WTC11 (cell line): ENCODE results near the gene GRXCR2. TPM values are rescaled to one million over a fixed set of nuclear protein-coding genes. Genes with fewer than 3 reads are reported as not detected.

Experiments
- ATAC-seq: fragments of 200-7000 bp; cut with Tn5 transposase; 2 replicates; pipeline ENCODE4 v1.10.0; 2021; ENCODE audit warnings: mild to moderate bottlenecking, moderate library complexity
- CTCF ChIA-PET: fragments of 300-600 bp; sonication (Branson Sonifier 250); formaldehyde crosslinking; loops from one replicate; lab custom pipeline; 2021; ENCODE audit warnings: antibody characterized with exemption; lab: Charles Lee
- POLR2A ChIA-PET: fragments of 350-600 bp; sonication (Branson Sonifier 250); formaldehyde crosslinking; loops from one replicate; lab custom pipeline; 2021; ENCODE audit warnings: antibody characterized with exemption; lab: Charles Lee
- DNase-seq: peaks from one replicate; pipeline ENCODE4 v3.0.0; 2021; ENCODE audit warnings: low spot score
- H3K27ac Mint-ChIP-seq: 2 replicates; pipeline ENCODE4 v1.8.0; 2021; ENCODE audit warnings: mixed read lengths
- H3K27me3 Mint-ChIP-seq: 2 replicates; pipeline ENCODE4 v1.8.0; 2021; ENCODE audit warnings: low read depth, mild to moderate bottlenecking, moderate library complexity, mixed read lengths
- H3K36me3 Mint-ChIP-seq: 2 replicates; pipeline ENCODE4 v1.8.0; 2021; ENCODE audit warnings: mixed read lengths
- H3K4me1 Mint-ChIP-seq: 2 replicates; pipeline ENCODE4 v1.8.0; 2022; ENCODE audit warnings: mixed read lengths
- H3K4me3 Mint-ChIP-seq: 2 replicates; pipeline ENCODE4 v1.8.0; 2021; ENCODE audit warnings: mild to moderate bottlenecking, moderate library complexity, mixed read lengths
- H3K9me3 Mint-ChIP-seq: 2 replicates; pipeline ENCODE4 v1.8.0; 2021; ENCODE audit warnings: mixed read lengths
- CTCF ChIP-seq: fragments of 200-600 bp; IDR thresholded peaks from 2 replicates; pipeline ENCODE4 v1.8.0; 2022; ENCODE audit warnings: antibody characterized with exemption
- ELF4 ChIP-seq: sonication (generic); formaldehyde crosslinking; IDR thresholded peaks from 2 replicates; pipeline ENCODE4 v1.8.1; 2022; ENCODE audit warnings: low read depth, mild to moderate bottlenecking, moderate library complexity, missing genetic modification reagents
- EMX1 ChIP-seq: fragments of 250-450 bp; sonication (Bioruptor Pico); IDR thresholded peaks from 2 replicates; pipeline ENCODE4 v1.8.0; 2021; ENCODE audit warnings: mild to moderate bottlenecking
- HMGA2 ChIP-seq: fragments of 250-450 bp; sonication (Bioruptor Pico); IDR thresholded peaks from 2 replicates; pipeline ENCODE4 v1.4.0; 2021; ENCODE audit warnings: mild to moderate bottlenecking, moderate library complexity
- HMGXB4 ChIP-seq: sonication (generic); formaldehyde crosslinking; IDR thresholded peaks from 2 replicates; pipeline ENCODE4 v1.8.1; 2023; ENCODE audit warnings: mild to moderate bottlenecking, moderate library complexity, missing genetic modification reagents
- JAZF1 ChIP-seq: fragments of 250-450 bp; sonication (Bioruptor Pico); IDR thresholded peaks from 2 replicates; pipeline ENCODE4 v1.9.0; 2021; ENCODE audit warnings: moderate library complexity, mild to moderate bottlenecking, inconsistent platforms
- MAX ChIP-seq: sonication (generic); formaldehyde crosslinking; IDR thresholded peaks from 2 replicates; pipeline ENCODE4 v1.8.0; 2022; ENCODE audit warnings: mild to moderate bottlenecking, missing genetic modification reagents
- NFYB ChIP-seq: sonication (generic); formaldehyde crosslinking; conservative IDR thresholded peaks from 2 replicates; pipeline ENCODE4 v1.8.0; 2022; ENCODE audit warnings: low read depth, missing genetic modification reagents
- OVOL2 ChIP-seq: fragments of 250-450 bp; sonication (Bioruptor Pico); IDR thresholded peaks from 2 replicates; pipeline ENCODE4 v1.9.0; 2021; ENCODE audit warnings: mild to moderate bottlenecking, borderline replicate concordance
- ZBTB21 ChIP-seq: sonication (generic); formaldehyde crosslinking; IDR thresholded peaks from 2 replicates; pipeline ENCODE4 v1.8.1; 2023; ENCODE audit warnings: mild to moderate bottlenecking, missing genetic modification reagents, borderline replicate concordance
- ZNF138 ChIP-seq: sonication (generic); formaldehyde crosslinking; conservative IDR thresholded peaks from 2 replicates; pipeline ENCODE4 v1.8.1; 2022; ENCODE audit warnings: mild to moderate bottlenecking, moderate library complexity, missing genetic modification reagents
- ZNF396 ChIP-seq: fragments of 250-450 bp; sonication (Bioruptor Pico); IDR thresholded peaks from 2 replicates; pipeline ENCODE4 v1.8.0; 2021; ENCODE audit warnings: mild to moderate bottlenecking, moderate library complexity, borderline replicate concordance
- ZNF416 ChIP-seq: fragments of 250-450 bp; sonication (Bioruptor Pico); IDR thresholded peaks from 2 replicates; pipeline ENCODE4 v1.9.0; 2021; ENCODE audit warnings: mild to moderate bottlenecking, inconsistent platforms
- ZNF671 ChIP-seq: fragments of 250-450 bp; sonication (Bioruptor Pico); IDR thresholded peaks from 2 replicates; pipeline ENCODE4 v1.8.0; 2021; ENCODE audit warnings: mild to moderate bottlenecking
- total RNA-seq: library from RNA; stranded (reverse); gene quantifications from 3 replicates; pipeline ENCODE4 v1.2.3, GENCODE V29; 2021
- TF ChIP-seq, protein P1 (sequence below): sonication (generic); formaldehyde crosslinking; IDR thresholded peaks from 2 replicates; pipeline ENCODE4 v1.8.0; 2022; ENCODE audit warnings: missing genetic modification reagents
- TF ChIP-seq, protein P2 (sequence below): sonication (generic); formaldehyde crosslinking; IDR thresholded peaks from 2 replicates; pipeline ENCODE4 v1.8.1; 2022; ENCODE audit warnings: mild to moderate bottlenecking, moderate library complexity, missing genetic modification reagents
- TF ChIP-seq, protein P3 (sequence below): sonication (generic); formaldehyde crosslinking; IDR thresholded peaks from 2 replicates; pipeline ENCODE4 v1.8.0; 2023; ENCODE audit warnings: mild to moderate bottlenecking, missing genetic modification reagents
- TF ChIP-seq, protein P4 (sequence below): fragments of 250-450 bp; sonication (Bioruptor Pico); IDR thresholded peaks from 2 replicates; pipeline ENCODE4 v1.9.0; 2021; ENCODE audit warnings: mild to moderate bottlenecking

Gene GRXCR2
- total RNA-seq, 1 experiment from 2014 or later: not detected

GRCh38 chr5:145889611-145890010 lies 16.8 kb upstream of the GRXCR2 start (continued):
- TF ChIP-seq ZNF416 (CRISPR knock-in tag): no peak
- TF ChIP-seq, protein P1, sequence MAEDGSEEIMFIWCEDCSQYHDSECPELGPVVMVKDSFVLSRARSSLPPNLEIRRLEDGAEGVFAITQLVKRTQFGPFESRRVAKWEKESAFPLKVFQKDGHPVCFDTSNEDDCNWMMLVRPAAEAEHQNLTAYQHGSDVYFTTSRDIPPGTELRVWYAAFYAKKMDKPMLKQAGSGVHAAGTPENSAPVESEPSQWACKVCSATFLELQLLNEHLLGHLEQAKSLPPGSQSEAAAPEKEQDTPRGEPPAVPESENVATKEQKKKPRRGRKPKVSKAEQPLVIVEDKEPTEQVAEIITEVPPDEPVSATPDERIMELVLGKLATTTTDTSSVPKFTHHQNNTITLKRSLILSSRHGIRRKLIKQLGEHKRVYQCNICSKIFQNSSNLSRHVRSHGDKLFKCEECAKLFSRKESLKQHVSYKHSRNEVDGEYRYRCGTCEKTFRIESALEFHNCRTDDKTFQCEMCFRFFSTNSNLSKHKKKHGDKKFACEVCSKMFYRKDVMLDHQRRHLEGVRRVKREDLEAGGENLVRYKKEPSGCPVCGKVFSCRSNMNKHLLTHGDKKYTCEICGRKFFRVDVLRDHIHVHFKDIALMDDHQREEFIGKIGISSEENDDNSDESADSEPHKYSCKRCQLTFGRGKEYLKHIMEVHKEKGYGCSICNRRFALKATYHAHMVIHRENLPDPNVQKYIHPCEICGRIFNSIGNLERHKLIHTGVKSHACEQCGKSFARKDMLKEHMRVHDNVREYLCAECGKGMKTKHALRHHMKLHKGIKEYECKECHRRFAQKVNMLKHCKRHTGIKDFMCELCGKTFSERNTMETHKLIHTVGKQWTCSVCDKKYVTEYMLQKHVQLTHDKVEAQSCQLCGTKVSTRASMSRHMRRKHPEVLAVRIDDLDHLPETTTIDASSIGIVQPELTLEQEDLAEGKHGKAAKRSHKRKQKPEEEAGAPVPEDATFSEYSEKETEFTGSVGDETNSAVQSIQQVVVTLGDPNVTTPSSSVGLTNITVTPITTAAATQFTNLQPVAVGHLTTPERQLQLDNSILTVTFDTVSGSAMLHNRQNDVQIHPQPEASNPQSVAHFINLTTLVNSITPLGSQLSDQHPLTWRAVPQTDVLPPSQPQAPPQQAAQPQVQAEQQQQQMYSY (CRISPR knock-in tag): no peak
- no peak for TF ChIP-seq OVOL2 (CRISPR knock-in tag)
- TF ChIP-seq ZBTB21 (CRISPR knock-in tag): no peak
- no peak for TF ChIP-seq HMGXB4 (CRISPR knock-in tag)
- no peak for TF ChIP-seq ELF4 (CRISPR knock-in tag)
- TF ChIP-seq ZNF396: no peak
- TF ChIP-seq EMX1: no peak
- TF ChIP-seq JAZF1 (CRISPR knock-in tag): no peak
- no peak for TF ChIP-seq ZNF671

- Mint-ChIP-seq H3K27ac (no peak overlapping the region), H3K36me3 (peaks cover 22% of the 10 kb centered on the region), H3K27me3 (0 out of 2 replicates have a peak, but pooled peaks cover 3% of the 10 kb centered on the region), H3K9me3 (peaks cover 24% of the 10 kb centered on the region), H3K4me3 (no peak overlapping the region), H3K4me1 (no peaks in the 10 kb centered on the region)
- TF ChIP-seq ZNF416 (CRISPR knock-in tag): no peak
- TF ChIP-seq HMGA2: peak; percentile 44; the same call in 1 of the 2 replicates
- no peak for TF ChIP-seq NFYB
- ATAC-seq: peak; percentile 100
- ChIA-PET POLR2A (interaction anchor here (0.6 to 0.7 kb wide), 2 partner anchors 49 to 52 kb away, joined by 4 read pairs; no protein-coding TSS in a partner anchor), CTCF (interaction anchor here (0.5 to 3.9 kb wide), 36 partner anchors 12 to 1145 kb away, joined by 3 to 18 read pairs (median 4); partner anchors contain the start of gene GRXCR2)
- peak; percentile 63 for DNase-seq
Measured at GRCh38 chr5:145887976-145888574, 15.3 kb upstream of the GRXCR2 start.

GRCh38 chr5:145887217-145887616 lies 14.4 kb upstream of the GRXCR2 start:
- DNase-seq (no peak), ATAC-seq (no peak)
- peaks cover 18% of the 10 kb centered on the region for H3K36me3 Mint-ChIP-seq
- no peaks in the 10 kb centered on the region for H3K4me1 Mint-ChIP-seq
- H3K27me3 Mint-ChIP-seq: 0 out of 2 replicates have a peak, but pooled peaks cover 3% of the 10 kb centered on the region
- no peak overlapping the region for H3K4me3 Mint-ChIP-seq
- POLR2A ChIA-PET: no interaction called here
- CTCF ChIA-PET: interaction anchor here (0.6 to 3.9 kb wide), 16 partner anchors 9 to 207 kb away, joined by 3 to 18 read pairs (median 6); partner anchors contain the start of gene GRXCR2
- H3K9me3 Mint-ChIP-seq: peaks cover 19% of the 10 kb centered on the region
- no peak overlapping the region for H3K27ac Mint-ChIP-seq
- TF ChIP-seq, protein P2, sequence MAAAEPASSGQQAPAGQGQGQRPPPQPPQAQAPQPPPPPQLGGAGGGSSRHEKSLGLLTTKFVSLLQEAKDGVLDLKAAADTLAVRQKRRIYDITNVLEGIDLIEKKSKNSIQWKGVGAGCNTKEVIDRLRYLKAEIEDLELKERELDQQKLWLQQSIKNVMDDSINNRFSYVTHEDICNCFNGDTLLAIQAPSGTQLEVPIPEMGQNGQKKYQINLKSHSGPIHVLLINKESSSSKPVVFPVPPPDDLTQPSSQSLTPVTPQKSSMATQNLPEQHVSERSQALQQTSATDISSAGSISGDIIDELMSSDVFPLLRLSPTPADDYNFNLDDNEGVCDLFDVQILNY (CRISPR knock-in tag): no peak
- TF ChIP-seq ZNF138 (CRISPR knock-in tag) (no peak), MAX (CRISPR knock-in tag) (no peak), ZNF396 (no peak), ZNF671 (no peak), CTCF (no peak), OVOL2 (CRISPR knock-in tag) (no peak)
- TF ChIP-seq, protein P3, sequence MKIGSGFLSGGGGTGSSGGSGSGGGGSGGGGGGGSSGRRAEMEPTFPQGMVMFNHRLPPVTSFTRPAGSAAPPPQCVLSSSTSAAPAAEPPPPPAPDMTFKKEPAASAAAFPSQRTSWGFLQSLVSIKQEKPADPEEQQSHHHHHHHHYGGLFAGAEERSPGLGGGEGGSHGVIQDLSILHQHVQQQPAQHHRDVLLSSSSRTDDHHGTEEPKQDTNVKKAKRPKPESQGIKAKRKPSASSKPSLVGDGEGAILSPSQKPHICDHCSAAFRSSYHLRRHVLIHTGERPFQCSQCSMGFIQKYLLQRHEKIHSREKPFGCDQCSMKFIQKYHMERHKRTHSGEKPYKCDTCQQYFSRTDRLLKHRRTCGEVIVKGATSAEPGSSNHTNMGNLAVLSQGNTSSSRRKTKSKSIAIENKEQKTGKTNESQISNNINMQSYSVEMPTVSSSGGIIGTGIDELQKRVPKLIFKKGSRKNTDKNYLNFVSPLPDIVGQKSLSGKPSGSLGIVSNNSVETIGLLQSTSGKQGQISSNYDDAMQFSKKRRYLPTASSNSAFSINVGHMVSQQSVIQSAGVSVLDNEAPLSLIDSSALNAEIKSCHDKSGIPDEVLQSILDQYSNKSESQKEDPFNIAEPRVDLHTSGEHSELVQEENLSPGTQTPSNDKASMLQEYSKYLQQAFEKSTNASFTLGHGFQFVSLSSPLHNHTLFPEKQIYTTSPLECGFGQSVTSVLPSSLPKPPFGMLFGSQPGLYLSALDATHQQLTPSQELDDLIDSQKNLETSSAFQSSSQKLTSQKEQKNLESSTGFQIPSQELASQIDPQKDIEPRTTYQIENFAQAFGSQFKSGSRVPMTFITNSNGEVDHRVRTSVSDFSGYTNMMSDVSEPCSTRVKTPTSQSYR (CRISPR knock-in tag): no peak
- TF ChIP-seq, protein P4, sequence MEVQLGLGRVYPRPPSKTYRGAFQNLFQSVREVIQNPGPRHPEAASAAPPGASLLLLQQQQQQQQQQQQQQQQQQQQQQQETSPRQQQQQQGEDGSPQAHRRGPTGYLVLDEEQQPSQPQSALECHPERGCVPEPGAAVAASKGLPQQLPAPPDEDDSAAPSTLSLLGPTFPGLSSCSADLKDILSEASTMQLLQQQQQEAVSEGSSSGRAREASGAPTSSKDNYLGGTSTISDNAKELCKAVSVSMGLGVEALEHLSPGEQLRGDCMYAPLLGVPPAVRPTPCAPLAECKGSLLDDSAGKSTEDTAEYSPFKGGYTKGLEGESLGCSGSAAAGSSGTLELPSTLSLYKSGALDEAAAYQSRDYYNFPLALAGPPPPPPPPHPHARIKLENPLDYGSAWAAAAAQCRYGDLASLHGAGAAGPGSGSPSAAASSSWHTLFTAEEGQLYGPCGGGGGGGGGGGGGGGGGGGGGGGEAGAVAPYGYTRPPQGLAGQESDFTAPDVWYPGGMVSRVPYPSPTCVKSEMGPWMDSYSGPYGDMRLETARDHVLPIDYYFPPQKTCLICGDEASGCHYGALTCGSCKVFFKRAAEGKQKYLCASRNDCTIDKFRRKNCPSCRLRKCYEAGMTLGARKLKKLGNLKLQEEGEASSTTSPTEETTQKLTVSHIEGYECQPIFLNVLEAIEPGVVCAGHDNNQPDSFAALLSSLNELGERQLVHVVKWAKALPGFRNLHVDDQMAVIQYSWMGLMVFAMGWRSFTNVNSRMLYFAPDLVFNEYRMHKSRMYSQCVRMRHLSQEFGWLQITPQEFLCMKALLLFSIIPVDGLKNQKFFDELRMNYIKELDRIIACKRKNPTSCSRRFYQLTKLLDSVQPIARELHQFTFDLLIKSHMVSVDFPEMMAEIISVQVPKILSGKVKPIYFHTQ: no peak
